Daoy (cell line): ENCODE measurements around the gene TSPAN33. TPM values are rescaled to one million over a fixed set of nuclear protein-coding genes. Genes with fewer than 3 reads are reported as not detected.

Experiments used
- DNase-seq: peaks from one replicate; pipeline ENCODE4 v3.0.0-alpha.2; 2015; ENCODE audit warnings: low read depth
- total RNA-seq: library from RNA; depleted of rRNA; stranded (reverse); fragments of >200 nt; shearing (Covaris generic); gene quantifications from 2 replicates; pipeline ENCODE4 v1.2.3, GENCODE V29; 2014

The TSPAN33 gene
- total RNA-seq, 1 experiment from 2014 or later: 17.7 TPM

GRCh38 chr7:129136887-129137642, 7.4 kb upstream of the TSPAN33 start:
- DNase-seq: no peak

GRCh38 chr7:129143724-129144094, 798 bp upstream of the TSPAN33 start:
- DNase-seq: no peak

- no peak for DNase-seq
Measured at GRCh38 chr7:129144834-129145668, 544 bp downstream of the TSPAN33 start.

DNA sequence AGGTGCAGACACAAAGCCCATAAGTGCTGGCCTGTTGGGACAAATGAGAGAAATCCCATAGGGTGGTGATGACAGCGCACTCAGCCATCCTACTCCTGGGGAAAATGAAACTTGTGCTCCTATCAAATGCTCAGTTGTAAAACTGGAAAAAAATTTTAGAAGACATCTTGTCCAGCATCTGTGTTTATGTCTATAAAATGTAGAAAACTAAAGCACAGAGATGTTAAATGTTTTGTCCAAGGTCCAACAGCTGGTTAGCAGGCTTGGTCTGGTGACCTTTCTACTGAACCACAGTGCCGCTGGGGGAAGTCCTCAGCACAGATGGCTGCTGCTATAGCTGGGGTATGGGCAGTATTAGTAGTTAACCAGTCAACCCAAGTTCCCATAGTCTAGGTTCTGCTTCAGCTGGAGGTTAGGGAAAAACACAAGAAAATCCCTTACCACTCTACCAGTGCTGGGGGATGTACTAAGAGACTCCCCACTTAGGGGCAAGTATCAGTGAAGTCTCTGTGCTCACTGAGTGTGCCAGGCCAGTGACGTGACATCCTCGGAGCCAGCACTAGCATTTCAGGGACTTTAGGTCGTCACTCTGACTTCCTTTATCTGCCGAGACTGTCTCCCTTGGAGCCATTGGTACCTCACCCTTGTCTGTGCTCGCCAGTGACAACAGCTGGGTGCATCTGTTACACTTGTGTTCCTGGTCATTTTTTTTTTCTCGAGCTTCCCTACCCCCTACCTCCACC, 1.9 kb downstream of the TSPAN33 start:
- no peak for DNase-seq

GRCh38 chr7:129147731-129148130, 3.2 kb downstream of the TSPAN33 start:
- no peak for DNase-seq

DNA sequence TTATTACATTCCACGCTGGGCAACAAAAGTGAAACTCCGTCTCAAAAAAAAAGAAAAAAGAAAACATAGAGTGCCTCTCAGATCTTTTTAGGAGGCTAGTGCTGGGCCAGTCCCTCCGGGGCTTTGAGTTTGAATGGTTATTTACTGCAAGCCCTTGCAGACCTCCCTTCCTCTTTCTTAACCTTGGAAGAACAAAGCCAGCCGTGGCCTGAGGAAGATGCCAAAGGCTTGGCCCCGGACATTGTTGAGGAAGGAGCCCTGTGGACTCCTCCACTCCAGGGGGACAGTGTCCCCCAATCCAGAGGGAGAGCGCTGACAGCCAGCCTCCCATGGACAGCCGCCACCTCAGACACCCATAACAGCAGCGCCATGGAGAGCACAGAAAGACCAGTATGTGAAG, 5.0 kb downstream of the TSPAN33 start:
- no peak for DNase-seq

DNA sequence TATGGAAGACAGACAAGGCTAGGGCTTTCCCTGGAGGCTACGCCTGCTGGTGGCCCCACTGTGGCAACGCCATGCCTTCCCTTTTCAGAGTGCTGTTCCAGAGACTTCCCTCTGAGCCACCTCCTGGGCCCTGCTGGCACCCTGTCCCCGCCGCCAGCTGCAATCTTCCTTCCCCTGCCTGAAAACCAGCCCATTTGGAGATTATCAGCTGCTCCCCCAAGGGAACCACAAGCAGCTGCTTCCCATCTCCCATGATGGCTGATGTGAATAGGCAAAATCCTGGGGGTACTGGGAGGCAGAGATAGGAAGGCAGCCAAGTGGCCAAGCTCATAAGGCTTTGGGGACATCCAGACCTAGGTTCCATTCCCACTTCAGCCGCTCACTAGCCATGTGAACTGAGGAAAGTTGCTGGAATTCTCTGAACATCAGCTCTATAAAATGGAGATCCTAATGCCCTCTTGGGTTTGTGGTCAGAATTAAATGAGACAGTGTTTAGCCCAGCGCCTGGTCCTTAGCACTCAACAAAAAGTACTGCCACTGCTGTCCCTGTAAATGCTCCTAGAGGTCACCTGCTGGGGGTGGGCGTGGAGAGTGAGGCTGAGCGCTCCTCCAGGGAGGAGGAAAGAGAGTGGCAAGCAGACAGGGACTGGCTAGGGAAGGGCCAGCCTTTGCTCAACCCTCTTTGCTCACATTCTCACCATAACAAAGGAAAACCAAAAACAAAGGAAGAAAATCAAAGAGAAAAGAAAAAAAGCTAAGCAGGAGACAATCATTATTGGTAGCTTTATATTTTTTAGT, 5.9 kb downstream of the TSPAN33 start:
- no peak for DNase-seq

GRCh38 chr7:129157651-129158050, 13.1 kb downstream of the TSPAN33 start:
- DNase-seq: no peak

GRCh38 chr7:129159539-129159938, 15.0 kb downstream of the TSPAN33 start:
- no peak for DNase-seq

- no peak for DNase-seq
Measured at GRCh38 chr7:129160161-129160905, 15.8 kb downstream of the TSPAN33 start.

- no peak for DNase-seq
Measured at GRCh38 chr7:129161524-129162225, 17.2 kb downstream of the TSPAN33 start.

- DNase-seq: no peak
Measured at GRCh38 chr7:129162732-129163131, 18.2 kb downstream of the TSPAN33 start.

GRCh38 chr7:129163875-129164544, 19.5 kb downstream of the TSPAN33 start:
- peak; percentile 53 for DNase-seq

DNA sequence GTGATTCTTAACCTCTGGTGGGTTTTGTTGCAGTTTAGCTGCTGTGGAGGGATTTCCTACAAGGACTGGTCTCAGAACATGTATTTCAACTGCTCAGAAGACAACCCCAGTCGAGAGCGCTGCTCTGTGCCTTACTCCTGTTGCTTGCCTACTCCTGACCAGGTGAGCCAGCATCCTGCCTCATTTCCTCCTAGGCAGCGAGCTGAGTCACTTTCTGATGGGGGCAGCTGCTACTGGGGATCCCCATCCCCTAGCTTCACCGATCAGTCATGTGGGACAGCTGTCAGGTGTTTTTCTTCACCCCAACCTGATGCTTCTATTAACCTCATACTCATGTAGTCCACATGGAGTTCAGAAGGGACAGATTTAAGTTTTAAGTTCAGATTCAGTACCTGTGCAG, 22.2 kb downstream of the TSPAN33 start:
- no peak for DNase-seq

- DNase-seq: no peak
Measured at GRCh38 chr7:129167817-129168216, 23.3 kb downstream of the TSPAN33 start.

DNA sequence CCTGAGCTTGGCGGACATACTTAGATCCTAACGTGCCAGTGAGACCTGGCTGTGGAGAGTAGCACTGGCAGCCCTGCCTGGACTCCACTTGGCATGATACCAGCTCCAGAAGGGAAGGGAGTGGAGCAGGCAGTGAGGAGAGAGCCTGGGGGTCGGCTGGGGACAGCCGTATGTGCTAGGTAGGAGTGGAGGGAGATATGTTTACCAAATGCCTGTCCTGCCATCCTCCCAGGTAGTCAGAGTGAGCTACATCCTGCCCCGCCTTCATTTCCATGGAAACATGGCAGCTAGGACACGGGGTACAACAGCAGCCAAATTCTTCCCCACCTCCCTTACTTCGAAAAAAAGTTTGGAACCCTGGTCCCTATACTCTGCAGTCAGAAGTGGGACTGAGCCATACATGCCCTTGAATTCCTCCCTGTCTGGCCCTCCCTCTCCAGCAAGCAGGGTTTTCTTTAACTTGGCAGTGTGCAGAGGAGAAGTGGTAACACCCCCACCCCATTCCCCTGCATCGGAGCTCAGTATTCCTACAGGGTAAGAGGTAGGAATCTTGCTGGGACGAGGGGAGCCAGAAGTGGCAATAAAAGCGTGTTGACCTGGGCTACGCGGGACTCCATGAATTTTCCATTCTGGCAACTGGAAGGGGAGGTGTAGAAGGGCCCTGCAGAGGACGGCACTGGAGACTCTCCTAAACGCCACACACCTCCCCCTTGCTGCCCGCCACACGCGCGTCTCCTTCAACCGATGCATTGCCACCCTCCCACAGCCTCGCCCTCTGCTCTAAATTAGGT, 23.9 kb downstream of the TSPAN33 start:
- DNase-seq: no peak

- peak; percentile 71 for DNase-seq
Measured at GRCh38 chr7:129169171-129169671, 24.7 kb downstream of the TSPAN33 start.

DNA sequence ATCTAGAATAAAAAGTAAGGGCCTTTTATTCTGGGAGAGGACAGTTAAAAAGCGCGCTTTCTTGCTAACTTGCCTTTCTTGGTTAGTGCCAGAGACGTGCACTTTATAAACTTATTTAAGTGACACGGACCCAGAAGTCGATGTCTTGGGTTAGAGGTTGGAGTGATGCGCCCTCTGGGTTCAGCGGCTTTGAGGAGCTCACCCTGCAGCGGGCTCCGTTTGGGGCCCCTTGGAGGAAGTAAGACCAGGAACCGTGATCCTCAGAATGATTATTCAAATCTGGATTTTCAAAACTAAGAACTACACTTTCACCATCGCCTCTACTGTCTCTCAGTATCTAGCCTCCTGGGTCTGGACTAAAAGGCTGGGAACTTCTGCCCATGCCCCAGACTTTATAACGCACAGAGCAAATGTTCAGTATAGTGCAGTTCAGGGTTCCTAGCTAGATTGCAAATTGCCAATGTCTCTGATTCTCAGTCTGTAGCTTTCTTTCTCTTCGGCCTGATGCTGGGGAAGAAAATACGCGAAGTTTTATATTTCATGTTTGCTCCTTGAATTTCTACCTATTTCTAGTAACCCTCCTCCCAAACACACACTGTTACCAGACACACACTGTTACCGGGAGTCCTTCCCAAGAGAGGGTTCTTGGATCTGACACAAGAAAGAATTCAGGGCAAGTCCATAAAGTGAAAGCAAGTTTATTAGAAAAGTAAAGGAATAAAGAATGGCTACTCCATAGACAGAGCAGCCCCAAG, 25.4 kb downstream of the TSPAN33 start:
- no peak for DNase-seq
